Astrocyte of the spinal cord (primary cell): ENCODE measurements around the gene DBNDD1.

Experiments
- DNase-seq: peaks from one replicate; pipeline ENCODE4 v3.0.0; 2011; ENCODE audit warnings: low read depth, low spot score
- H3K4me3 ChIP-seq: 2 replicates; pipeline ENCODE4 v1.5.1; 2011; ENCODE audit warnings: low read depth, mild to moderate bottlenecking, low read length, moderate library complexity
- in situ Hi-C: cut with HindIII; loops from 2 replicates; pipeline ENCODE4 v1.10.0; 2017; ENCODE audit warnings: low sequenced_read_pairs
- TF ChIP-seq, protein P1 (sequence below): IDR thresholded peaks from 2 replicates; pipeline ENCODE4 v1.5.1; 2012; ENCODE audit warnings: low read depth, mild to moderate bottlenecking, low read length, inconsistent platforms

DBNDD1 gene

DNA sequence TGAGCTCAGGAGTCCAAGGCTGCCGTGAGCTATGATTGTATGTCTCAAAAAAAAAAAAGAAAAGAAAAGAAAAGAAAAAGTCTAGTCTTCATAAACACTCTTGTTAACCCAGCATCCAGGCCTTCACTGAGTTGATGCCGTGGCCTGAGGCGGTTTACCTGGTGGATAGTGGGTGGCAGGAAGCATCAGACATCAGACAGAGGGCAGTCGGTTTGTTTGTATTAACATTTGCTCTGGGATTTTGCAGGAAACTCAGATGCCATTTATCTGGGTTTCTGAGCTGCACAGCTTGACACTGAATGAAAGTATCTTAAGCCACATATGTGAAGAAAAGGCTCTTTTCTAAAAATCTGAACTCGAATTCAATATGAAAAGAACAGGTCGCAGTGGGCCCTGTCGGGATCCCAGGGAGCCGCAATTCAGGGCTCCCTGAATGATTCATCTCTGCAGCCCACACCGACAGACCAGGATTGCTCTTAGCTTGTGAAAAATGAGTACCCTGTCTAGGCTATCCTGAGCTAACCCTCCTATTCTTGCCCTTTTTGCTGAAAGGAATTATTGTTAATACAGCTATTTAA is 1.1 kb upstream of the DBNDD1 start:
- TF ChIP-seq, protein P1, sequence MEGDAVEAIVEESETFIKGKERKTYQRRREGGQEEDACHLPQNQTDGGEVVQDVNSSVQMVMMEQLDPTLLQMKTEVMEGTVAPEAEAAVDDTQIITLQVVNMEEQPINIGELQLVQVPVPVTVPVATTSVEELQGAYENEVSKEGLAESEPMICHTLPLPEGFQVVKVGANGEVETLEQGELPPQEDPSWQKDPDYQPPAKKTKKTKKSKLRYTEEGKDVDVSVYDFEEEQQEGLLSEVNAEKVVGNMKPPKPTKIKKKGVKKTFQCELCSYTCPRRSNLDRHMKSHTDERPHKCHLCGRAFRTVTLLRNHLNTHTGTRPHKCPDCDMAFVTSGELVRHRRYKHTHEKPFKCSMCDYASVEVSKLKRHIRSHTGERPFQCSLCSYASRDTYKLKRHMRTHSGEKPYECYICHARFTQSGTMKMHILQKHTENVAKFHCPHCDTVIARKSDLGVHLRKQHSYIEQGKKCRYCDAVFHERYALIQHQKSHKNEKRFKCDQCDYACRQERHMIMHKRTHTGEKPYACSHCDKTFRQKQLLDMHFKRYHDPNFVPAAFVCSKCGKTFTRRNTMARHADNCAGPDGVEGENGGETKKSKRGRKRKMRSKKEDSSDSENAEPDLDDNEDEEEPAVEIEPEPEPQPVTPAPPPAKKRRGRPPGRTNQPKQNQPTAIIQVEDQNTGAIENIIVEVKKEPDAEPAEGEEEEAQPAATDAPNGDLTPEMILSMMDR = no peak
- in situ Hi-C loops = no loop called here
- peak overlapping the region; percentile 50 for H3K4me3 ChIP-seq
- peak; percentile 48 for DNase-seq

DNA sequence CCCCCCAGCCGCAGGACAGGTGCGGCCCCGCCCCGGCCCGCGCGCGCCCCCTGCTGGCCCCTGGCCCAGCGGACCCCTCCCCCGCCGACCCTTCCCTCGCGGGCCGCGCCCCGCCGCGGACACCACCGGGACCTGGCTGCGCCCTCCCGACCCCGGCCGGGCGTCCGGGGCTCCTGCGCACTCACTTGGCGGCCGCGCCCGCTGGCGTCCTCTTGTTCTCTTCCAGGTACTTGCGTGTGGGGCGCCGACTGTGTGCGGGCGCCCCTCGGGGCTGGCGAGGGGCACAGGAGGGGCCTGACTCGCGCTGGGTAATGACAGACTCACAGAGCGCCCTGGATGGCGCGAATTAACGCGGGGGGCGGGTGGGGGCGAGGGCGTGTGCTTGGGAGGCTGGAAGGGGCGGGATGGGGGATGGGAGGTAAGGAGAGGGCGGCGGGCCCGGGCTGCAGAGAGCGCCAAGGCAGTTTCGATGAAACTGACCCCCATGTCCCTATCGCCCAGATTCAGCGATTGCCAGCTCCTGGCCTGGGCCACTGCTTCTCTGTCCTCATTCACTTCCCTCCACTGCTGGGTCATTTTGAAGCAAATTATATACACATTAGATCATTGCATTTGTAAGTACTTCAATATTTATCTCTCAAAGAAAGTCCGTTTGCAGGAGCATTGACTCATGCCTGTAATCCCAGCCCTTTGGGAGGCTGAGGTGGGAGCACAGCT is 445 bp upstream of the DBNDD1 start:
- in situ Hi-C loops = no loop called here
- TF ChIP-seq, protein P1 = no peak
- H3K4me3 ChIP-seq = peak overlapping the region; percentile 50
- peak; percentile 86 for DNase-seq

DNA sequence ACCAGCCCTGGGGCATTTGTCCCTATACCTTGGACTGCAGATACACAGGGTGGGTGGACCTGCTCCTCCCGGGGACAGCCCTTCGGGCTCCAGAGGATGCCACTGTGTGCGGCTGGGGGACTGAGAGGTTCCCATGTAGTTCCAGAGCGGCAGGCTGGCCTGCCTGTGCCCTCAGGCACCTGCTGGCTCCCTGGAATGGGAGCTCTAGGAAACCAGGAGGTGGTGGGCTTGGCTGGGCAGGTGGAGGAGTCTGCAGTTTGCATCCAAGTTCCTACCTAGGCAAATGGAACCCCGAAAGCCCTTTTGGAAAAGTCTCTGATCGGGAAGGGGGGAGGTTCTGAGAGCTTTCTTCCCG is 982 bp downstream of the DBNDD1 start:
- H3K4me3 ChIP-seq = peak overlapping the region; percentile 50
- no peak for DNase-seq
- in situ Hi-C loops = no loop called here
- TF ChIP-seq, protein P1 = no peak

DNA sequence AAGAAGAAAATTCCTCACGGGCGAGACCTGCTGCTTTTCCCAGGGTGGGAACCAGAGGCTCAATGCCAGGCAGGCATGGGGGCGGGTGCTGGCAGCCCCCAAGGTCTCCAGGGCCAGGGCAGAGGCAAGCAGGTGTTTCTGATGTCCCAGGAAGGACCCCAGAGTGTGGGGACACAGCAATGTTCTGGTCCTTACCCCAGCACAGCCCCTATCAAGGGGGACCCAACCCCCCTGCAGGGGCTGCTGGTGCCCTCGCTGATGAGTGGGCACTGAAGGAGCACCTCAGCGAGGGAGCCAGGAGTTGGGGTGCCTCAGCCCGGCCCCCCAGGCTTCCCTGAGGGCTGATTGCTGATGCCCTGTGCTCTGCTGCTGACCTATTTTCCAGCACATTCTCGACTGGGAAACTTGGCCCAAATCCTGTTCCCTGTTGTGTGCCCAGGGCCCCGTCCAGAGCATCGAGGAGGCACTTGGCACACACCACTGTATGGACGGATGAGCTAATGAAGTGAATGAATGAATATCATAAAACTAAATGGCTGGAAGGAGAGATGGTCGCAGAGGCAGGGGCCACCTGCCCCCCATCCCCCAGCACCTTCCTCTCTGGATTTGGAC is 2.8 kb downstream of the DBNDD1 start:
- no peak overlapping the region for H3K4me3 ChIP-seq
- no peak for DNase-seq
- in situ Hi-C loops = no loop called here
- TF ChIP-seq, protein P1 = no peak

DNA sequence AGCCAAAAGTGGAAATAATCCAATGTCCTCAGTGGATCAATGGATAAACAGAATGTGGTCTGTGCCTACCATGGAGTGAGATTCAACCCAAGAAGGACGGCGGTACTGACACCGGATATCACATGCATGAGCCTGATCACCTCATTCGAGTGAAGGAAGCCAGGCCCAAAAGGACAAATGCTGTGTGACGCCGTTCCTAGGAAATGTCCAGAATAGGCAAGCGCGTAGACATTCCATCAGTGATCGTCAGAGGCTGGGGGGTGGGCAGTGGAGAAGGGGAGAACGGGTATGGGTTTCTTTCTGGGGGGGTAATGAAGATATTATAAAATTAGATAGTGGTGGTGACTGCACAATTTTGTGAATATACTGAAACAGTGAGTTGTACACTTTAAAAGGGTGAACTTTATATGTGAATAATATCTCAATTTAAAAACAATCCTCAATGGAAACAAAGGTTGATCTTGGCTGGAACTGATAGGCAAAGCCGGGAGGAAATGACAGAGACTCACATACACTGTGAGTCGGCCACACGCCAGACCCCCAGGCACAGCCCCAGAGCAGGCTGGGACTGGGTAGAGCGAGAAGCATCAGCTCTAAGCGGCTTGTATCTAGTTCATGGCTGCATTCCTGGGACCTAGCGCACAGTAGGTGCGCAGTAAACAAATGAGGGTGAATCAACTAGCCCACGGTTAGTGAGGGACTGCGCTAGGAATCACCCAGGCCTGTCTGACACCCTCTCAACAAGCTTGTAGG is 3.5 kb downstream of the DBNDD1 start:
- in situ Hi-C loops = no loop called here
- H3K4me3 ChIP-seq = no peak overlapping the region
- peak; percentile 19 for DNase-seq
- TF ChIP-seq, protein P1 = no peak

DNA sequence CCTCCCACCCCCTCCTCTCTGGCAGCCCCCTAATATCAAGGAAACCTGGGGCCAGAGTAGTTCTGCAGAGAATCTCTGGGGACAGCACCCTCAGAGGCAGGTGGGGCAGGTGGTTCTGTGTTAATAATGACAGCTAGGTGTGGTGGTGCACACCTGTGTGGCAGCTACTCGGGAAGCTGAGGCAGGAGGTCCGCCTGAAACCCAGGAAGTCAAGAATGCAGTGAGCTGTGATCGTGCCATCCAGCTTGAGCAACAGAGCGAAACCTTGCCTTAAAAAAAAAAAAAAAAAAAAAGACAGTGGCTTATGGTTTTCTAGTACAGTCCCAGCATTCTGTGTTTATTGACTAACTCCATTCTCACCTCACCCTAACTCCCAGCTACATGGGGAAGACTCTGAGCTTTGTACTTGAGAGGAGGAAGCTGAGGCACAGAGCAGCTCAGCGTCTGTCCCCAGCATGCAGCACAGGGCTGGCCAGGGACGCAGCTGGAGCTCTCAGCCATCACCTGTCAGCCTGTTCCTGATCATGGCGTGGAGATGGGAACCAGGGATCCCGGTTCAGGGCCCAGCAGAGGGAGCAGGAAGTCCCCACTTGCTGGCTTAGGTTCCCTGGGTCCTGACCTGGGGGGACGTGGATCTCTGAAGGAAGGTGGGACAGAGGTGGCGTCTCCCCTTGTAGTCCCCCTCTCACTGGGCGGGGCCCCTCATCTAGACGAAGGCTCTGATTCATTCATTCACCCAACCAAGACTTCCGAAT is 6.1 kb downstream of the DBNDD1 start:
- TF ChIP-seq, protein P1 = no peak
- in situ Hi-C loops = no loop called here
- no peak overlapping the region for H3K4me3 ChIP-seq
- no peak for DNase-seq
